NCI-H1105 (cell line): ENCODE results near the gene GABRP.
"Not testable (repeated sequence)": the region's sequence is repeated elsewhere in the genome, so short reads cannot be mapped to it uniquely, and the experiment has no call there.

Source experiments
- DNase-seq: peaks from one replicate; lab custom pipeline; 2025; lab: John Stamatoyannopoulos, UW

Gene GABRP, protein sequence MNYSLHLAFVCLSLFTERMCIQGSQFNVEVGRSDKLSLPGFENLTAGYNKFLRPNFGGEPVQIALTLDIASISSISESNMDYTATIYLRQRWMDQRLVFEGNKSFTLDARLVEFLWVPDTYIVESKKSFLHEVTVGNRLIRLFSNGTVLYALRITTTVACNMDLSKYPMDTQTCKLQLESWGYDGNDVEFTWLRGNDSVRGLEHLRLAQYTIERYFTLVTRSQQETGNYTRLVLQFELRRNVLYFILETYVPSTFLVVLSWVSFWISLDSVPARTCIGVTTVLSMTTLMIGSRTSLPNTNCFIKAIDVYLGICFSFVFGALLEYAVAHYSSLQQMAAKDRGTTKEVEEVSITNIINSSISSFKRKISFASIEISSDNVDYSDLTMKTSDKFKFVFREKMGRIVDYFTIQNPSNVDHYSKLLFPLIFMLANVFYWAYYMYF

DNA sequence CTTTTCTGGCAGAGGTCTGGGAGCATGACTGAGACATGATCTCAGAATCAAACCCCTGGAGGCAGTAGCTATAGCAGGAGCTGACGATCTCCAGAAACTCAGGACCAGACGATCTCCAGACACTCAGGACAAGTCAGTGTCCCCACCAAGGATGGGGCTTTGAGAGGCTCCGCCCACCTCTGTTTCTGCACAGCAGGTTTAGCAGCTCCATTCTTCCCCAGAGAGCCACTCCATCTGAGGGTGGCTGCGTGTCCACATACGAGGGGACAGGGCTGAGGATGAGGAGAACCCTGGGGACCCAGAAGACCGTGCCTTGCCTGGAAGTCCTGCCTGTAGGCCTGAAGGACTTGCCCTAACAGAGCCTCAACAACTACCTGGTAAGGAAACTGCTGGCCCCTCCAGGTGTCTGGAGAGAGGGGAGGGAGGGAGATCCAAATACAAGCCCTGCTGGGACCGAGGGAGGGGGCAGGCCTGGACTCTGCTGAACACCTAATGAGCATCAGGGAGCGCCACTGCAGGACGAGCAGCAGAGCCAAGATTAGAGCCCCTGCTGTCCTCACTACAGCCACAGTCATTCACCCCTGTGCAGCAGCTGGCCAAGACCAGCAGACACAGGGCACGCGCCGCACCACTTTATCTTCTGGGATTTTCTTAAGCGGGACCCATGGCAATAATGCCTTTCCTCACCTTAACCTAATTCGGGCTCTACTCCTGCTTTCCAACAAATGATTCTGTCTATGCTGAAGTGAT lies at the start of gene GABRP:
TSS of gene GABRP (plus strand) at position 228 of the 750 bp plus-strand sequence. CDS start 4,891 bp downstream, outside the sequence.
- DNase-seq: no peak

DNA sequence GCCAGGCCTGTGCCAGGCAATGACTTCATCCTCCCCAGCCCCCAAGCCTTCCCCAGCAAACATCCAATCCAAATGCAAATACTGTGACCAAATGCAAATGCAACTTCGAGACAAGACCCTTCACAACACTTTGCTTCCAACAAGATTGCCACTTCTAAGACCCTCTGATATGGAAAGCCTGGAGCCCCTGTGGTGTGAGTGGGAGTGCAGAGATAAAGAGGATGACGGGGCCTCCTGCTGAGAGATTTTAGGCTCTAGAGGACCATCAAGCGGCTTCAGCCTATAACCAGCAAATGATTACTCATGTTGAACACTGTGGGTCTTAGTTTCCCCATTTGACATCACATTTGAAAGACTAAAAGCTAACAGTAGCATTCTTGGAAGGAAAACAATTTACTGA lies 46.6 kb upstream of the GABRP start:
- no peak for DNase-seq

DNA sequence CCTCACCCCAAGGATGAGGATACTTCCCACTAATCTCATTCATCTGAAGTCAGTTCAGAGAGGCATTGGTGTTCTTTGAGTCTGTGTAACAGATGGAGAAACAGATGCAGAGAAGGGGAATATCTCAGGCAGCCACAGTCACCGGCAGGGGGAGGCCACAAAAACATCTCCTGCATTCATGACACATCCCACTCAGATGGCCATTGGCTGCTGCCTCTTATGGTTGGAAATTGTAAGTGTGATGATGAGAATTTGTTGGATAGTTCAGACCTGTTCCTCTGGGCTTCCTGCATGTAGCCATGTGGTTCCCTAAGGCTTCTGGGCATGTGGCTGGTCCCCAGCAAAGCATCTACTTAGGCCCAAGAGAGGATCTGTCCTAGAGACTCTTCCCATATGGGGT lies 45.9 kb upstream of the GABRP start:
- no peak for DNase-seq

DNA sequence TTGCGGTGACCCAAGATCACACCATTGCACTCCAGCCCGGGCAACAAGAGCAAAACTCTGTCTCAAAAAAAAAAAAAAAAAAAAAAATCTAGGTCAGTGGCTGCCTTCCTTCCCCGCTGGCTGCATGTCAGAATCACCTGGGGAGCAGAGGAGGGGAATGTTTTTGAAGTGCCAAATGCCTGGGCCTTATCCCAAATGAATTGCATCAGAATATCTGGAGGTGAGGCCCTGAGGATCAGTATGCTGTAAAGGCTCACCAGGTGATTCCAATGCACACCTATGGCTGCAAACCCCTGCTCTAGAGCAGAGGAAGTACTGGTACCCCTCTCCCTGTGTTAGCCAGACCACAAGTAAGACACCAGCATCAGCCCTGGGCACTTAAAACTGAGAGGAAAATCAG lies 44.7 kb upstream of the GABRP start:
- DNase-seq: no peak

DNA sequence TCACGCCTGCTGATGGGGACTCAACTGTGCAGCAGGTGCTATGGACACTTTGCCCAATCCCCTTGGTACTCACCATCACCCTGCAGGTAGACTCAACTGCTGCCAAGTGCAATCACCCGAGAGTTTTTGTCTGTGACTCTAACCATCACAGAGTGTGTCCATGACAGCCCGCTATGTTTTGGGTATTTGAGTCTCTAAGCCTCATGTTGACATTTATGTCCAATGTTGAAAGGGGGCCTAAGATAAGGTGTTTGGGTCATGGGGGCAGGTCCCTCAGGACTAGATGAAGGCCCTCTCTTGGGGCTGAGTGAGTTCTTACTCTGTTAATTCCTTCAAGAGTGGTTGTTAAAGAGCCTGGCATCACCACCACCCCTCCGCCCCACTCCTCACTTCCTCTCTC lies 44.1 kb upstream of the GABRP start:
- no peak for DNase-seq

DNA sequence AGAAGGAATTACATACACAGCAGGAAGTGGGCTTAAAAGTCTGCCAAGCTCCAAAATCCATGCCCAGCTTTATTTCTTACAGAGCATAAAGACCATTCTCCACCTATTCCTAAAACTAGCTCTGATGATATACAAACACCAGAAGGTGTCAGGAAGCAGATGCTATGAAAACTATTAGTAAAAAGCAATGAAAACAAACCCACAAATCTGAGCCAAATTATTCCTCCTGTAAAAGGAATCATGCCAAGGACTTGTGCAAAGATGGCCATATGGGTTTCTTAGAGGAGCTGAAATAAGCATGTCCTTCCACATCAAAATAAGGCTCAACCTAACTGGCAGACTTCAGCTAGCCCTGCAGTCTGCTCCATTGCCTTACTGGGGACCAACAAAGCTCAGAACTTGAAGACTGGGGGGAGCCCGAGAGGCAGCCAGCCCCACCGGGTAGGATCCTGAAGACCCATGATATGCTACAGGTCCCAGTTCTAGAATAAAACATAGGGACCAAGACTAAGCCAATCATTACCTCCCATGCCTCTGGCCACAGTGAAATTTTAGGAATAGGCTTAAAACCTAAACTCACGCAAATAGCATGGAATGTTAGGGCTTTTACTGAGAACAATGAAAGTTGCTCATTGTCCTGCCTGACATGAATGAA lies 42.8 kb upstream of the GABRP start:
- DNase-seq: no peak

DNA sequence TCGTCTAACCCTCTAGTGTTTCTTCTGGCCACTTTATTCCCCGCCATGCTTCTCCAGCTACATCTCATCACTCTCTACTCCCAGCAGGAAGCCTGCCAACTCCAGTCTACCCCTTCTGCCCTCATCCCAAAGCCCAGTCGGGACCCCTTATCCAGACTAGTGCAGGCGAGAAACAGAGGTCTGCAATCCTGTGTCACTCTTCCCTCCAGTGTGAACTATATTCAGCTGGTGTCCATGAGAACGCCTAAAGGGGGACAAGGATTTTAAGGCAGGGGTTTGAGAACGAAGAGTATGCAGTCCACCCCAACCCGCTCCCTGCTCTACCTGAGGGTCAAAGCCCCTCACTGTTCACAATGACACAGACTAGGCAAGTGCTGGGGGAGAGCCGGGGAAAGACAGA lies 41.7 kb upstream of the GABRP start:
- no peak for DNase-seq

DNA sequence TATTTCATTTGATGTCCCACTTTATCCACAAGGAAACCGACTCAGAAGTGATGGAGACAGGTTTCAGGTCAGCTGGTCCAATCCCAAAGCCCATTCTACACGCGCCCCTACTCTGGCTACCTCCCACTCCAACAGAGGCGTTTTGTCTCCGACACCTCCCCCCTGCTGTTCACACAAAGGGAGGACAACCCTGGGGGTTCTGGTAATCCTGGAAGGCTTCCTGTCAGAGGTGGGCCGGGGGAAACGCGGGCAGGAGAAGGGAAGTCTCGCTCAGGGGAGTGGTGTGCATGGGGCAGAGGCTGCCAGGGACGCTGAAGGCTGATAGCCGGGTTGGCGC lies 39.7 kb upstream of the GABRP start:
- DNase-seq: no peak

DNA sequence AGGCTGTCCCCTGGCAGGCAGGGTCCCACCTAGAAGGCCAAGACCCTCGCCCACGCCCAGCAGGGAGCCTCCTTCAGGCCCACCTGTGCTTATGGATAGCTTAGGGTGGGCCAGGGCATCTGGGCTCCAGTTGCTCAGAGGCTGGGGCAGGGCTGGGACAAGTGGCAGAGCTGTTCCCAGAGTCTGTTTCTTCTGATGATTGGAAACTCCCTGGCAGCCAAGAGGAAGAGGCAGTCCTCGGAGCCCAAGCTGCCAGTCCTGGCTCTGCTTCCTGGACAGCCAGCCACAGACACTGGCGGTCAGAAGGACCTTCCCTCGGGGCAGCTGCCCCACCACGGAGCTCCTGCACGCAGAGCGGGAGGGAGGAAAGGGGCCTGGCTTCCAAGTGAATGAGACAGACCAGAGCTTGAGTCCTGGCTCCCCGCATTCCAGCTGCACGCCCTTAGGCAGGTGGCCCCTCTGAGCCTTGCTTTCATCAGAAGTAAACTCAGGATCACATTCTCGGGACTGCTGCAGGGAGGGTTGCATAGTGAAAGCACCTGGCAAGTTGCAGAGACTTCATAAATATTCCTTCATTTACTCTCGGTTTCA lies 37.9 kb upstream of the GABRP start:
- no peak for DNase-seq

DNA sequence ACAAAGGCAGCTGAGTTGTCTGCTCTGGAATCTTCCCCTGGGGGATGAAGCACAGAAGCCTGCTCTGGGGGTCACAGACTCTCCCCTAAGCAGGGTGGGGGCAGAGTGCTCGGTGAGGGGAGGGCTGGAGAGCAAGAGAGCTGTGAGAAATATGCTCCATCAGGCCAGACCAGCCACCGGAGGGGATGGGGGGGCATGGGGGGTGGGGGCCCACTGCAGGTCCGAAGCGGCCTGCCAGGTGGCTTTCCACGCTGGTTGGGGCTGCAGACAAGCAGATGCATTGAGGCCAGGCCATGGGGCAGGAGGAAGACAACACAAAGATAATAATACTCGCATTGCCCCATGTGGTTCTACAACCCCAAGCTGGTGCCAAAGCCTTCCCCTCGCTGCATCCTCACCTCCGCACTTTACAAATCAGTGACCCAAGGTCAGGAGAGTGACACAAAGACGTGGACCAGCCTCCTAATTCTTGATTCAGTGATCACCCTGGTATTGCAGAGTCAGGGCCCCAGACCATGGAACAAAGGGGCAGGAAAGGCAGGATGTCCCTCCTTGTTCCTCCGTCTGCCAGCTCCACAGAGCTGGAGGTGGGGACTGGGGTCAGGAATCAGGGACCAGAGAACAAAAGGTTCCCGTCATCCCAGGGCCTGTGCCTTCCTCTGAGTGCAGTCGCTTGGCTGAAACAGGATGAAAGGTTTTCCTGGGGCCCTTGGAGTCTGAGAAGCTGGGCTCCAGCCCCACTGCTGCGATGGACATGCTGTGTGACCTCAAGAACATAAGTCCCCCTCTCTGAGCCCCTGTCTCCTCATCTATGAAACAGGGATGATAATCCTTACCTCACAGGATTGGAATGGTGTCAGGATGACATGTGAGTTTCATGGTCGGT lies 37.2 kb upstream of the GABRP start:
- DNase-seq: no peak

DNA sequence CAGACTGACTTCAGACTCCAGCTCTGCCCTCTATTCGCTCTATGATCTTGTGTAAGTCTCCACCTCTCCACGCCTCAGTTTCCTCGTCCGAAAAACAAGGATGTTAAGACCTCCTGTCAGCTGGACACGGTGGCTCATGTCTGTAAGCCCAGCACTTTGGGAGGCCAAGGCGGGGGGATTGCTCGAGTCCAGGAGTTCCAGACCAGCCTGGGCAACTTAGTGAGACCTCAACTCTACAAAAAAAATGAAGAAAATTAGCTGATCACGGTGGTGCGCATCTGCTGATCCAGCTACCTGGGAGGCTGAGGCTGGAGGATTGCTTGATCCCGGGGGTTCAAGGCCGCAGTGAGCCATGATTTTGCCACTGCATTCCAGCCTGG lies 36.6 kb upstream of the GABRP start:
- no peak for DNase-seq

DNA sequence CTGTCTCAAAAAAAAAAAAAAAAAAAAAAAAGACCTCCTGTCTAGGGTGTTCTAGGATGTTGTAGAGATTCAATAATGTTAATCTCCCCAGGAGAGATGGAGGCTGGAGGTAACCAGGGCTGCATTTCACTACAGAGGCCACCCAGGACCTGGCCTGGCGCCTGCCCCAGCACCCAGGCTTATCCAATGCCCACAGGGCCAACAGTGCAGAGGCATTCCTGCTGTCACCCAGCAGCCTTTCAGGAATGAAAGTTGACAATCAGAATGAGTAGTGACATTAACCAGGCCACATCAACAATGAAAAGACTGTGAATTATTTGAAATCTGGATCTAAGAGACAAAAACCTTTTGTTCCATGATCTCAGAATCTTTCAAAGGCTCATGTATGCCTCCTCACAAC lies 36.2 kb upstream of the GABRP start:
- no peak for DNase-seq

DNA sequence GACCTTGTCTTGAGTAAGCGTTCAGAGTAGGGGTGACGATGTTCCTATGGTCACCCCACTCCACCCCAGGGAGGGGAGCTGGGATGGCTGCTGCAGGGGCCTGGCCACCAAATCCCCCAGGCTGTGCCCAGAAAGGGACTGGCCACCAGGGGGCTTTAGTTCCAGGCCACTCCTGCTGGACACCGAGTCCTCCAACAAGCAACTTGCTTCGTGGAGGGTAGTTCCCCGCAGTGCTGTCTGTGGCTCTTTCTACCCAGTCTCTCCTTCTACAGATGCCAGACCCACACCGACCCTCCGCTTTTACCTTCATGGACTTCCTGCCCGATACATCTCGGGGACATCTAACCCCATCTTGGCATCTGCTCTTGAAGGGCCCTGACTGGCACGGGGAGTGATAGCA lies 35.7 kb upstream of the GABRP start:
- no peak for DNase-seq

DNA sequence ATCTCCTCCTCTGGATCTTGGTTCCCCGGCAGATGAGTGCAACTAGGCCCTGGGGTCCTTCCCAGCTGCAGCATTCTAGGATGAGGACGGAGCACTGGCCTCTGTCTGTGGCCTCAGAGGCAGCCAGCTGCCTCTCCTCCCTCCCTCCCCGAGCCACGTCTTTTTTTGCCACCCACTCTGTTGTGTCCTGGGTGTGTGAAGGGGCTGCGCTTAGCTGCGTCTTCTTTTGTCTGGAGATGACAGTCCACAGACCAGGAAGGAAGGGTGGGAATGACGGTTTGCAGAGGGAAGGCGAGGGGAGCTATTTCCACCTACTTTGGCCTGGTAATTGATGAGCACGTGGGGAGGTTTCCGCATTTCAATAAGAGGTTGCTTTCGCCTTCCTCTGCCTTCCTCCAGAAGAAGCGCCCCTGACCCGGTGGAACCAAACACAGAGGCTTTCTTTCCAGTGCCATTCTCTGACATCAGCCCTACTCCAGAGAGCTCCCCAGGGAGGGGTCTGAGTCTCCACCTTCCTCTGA lies 34.5 kb upstream of the GABRP start:
- DNase-seq: no peak

DNA sequence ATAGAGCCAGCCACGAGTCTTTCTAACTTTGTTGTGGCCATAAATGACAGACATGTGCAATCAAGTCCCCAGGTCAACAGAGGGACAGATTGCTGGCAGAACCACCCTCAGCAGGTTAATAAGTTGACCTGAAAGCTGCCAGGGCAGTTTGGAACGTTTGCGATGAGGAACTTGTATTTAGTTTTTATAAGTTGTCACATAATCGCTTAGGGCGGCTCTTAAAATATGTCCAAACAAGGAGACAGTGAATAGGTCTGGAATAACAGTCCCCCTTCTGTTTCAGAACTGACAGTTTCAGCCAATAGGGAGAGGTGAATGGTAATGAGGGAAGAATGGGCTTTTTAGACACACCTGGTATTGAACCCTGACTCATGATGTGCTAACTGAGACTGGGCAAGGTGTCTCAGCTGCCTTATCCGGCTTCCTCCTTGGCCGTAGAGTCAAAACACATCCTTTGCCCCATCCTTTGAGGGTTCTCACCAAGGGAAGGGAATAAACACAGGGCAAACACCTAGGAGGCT lies 33.6 kb upstream of the GABRP start:
- no peak for DNase-seq

DNA sequence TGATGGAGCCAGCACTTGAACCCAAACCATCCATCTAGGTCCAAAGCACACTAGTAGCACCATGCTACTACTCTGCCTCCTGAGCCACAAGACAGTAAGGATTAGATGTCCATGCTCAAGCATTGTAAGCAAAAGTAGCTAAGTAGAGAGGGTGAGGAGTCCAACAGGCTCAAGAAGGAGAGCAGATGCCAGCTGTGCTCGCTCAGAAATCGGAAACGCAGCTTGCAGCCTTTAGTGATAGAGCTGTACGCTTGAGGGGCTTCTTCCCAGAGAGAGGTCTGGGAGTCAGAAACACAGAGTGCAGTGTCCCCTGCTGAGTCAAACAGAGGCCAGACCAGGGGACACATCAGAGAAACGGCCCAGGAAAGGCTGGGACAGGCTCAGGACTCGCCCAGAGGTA lies 32.7 kb upstream of the GABRP start:
- DNase-seq: no peak

DNA sequence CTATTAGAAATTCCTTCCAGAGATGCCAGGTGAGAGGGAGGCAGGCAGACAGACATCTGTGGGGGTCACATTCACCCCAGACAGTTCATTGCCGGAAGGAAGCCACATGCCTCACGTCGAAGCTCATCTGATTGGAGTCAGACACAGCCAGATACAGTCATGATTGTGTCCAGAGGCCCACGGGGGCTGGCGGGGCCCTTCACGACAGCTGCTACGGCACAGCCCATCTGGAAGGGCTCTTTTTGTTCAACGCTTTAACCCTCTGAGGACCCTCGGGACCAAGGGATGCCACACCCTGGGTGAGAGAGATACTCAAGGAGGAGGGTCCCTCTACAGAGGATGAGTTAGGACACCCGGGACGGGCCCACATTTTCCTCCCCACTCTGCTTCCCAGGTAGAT lies 31.9 kb upstream of the GABRP start:
- DNase-seq: no peak

DNA sequence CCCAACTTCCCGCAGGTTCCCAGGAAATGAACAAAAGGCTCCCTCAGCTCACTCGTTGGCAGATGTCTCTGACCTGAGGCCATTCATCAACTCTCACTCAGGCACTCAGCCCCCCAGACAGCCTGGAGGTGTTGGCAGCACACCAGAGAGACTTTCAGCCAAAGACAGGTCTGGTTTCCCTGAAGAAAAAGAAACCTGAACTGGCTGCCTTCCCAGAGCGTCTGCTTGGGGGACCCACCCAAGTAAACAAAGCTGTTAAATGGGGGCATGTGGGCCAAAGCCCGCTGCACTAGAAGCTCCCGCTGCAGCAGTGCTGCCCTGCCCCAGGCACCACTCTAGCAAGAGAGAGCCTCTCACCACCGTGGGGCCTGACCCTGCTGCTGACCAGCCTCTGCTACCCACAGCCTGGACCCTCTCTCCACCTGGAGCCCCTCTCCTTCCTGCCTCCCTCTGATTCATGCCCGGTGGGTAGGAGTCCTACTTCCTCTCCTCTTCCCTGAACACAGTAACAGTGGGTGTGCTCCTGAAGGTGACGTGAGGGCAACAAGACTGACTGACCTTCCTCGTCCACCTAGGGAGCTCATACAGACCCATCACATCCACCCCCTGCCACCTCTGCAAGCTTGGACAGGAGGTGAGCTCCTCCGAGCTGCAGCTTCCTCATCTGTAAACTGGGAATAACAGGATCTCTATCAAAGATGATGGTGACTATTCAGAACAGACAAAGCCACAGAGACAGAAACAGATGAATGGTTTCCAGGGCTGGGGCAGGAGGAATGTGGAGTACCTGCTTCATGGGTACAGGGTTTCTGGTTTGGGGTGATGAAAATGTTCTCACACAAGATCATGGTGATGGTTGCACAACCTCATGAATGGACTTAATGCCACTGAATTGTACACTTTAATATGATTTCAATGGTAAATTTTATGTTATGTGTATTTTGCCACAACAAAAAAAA lies 31.0 kb upstream of the GABRP start:
- peak; percentile 86 for DNase-seq

DNA sequence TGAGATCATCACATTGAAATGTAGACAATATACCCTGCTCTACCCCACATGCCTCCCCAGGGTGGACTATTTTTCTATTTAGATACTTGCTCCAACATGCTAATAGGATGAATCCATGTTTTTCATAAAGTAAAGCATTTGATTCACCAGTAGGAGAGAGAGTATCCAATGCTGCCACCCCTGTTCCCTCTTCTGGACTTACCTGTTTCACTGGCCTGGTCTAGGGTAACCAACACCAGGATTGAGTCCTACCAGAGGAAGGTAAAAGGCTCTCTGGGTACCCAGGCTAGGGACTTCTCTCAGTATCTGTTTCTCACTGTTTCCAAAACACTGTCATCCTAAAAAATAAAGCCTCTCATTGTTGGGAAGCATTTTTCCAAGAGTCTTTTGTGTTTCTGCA lies 30.2 kb upstream of the GABRP start:
- DNase-seq: no peak

DNA sequence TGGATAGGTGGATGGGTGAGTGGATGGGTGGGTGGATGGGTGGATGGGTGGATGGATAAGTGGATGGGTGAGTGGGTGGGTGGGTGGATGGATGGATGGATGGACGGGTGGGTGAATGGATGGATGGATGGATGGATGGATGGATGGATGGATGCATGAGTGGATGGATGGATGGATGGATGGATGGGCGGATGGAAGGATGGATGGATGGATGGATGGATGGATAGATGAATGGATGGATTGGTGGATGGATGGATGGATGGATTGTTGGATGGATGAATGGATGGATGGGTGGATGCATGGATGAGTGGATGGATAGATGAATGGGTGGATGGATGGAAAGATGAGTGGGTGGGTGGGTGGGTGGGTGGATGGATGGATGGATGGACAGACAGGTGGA lies 29.0 kb upstream of the GABRP start:
- DNase-seq: not testable (repeated sequence)
